Stomach (tissue), 4 donors: Measurements from ENCODE around the gene SPHKAP.

Experiments used
- EP300 ChIP-seq: sonication (generic); formaldehyde crosslinking; IDR thresholded peaks from one replicate; pipeline ENCODE4 v1.6.1; 2017; ENCODE audit warnings: antibody characterized with exemption
- POLR2A ChIP-seq, 4 donors: fragments of 450-650 bp; IDR thresholded peaks; one replicate each; pipeline ENCODE4 v1.6.1; 2016; ENCODE audit warnings: antibody characterized with exemption in 4 of 4, control low read depth in 2 of 4, mild to moderate bottlenecking in 1 of 4, moderate library complexity in 1 of 4
- TF ChIP-seq, protein P1 (sequence below), 7 experiments: fragments of 450-650 bp in 4 of 7; fragments of 200-600 bp in 3 of 7; sonication (generic) in 3 of 7; IDR thresholded peaks; one replicate each; pipeline ENCODE4 v1.5.1; 2016 to 2019; ENCODE audit warnings: antibody characterized with exemption in 7 of 7, control low read depth in 2 of 7, mild to moderate bottlenecking in 1 of 7

DNA sequence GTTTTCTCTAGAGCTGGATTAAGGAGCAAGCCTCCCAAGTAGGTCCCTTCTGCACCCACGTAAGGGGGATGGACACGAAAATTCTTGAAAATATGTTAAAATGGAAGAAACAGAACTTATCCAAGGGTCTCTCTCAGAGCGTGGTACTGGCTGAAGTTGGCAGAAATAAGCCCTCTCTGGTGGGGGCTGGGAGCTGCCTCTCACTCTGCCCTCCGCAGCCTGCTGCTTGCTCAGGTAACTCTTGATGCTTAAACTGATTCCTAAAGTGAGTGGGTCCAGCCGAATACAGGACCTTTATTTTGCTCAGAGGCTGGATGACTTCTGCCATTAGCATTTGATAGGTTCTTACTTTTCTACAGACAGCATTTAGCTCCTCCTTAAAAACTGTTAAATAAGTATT lies 78.1 kb downstream of the SPHKAP start:
- no peak for TF ChIP-seq POLR2A (IDR thresholded peaks at IDR 0.05)
- TF ChIP-seq, protein P1, sequence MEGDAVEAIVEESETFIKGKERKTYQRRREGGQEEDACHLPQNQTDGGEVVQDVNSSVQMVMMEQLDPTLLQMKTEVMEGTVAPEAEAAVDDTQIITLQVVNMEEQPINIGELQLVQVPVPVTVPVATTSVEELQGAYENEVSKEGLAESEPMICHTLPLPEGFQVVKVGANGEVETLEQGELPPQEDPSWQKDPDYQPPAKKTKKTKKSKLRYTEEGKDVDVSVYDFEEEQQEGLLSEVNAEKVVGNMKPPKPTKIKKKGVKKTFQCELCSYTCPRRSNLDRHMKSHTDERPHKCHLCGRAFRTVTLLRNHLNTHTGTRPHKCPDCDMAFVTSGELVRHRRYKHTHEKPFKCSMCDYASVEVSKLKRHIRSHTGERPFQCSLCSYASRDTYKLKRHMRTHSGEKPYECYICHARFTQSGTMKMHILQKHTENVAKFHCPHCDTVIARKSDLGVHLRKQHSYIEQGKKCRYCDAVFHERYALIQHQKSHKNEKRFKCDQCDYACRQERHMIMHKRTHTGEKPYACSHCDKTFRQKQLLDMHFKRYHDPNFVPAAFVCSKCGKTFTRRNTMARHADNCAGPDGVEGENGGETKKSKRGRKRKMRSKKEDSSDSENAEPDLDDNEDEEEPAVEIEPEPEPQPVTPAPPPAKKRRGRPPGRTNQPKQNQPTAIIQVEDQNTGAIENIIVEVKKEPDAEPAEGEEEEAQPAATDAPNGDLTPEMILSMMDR (IDR thresholded peaks at IDR 0.05): no peak
- TF ChIP-seq EP300: no peak
